Endothelial cell of umbilical vein (primary cell): ENCODE data around the gene NAGLU.

ENCODE experiments used
- CTCF ChIP-seq, 2 donors: IDR thresholded peaks; 1 replicate in 1 of 2; 2 replicates in 1 of 2; pipeline ENCODE4 v1.5.1; 2011; ENCODE audit warnings: low read length in 2 of 2, mild to moderate bottlenecking in 2 of 2, moderate library complexity in 2 of 2, control low read depth in 1 of 2, inconsistent platforms in 1 of 2, low read depth in 1 of 2; ENCODE audit not compliant: insufficient read depth in 1 of 2; ENCODE audit errors: extremely low read depth in 1 of 2
- EZH2 ChIP-seq: IDR thresholded peaks from 2 replicates; pipeline ENCODE4 v1.6.1; 2012; ENCODE audit warnings: borderline replicate concordance, low read depth, mild to moderate bottlenecking, moderate library complexity, low read length, inconsistent platforms; ENCODE audit not compliant: severe bottlenecking
- POLR2A ChIP-seq: IDR thresholded peaks from 2 replicates; pipeline ENCODE4 v1.6.1; 2012; ENCODE audit warnings: low read depth, mild to moderate bottlenecking, control low read depth, low read length
- POLR2AphosphoS5 ChIP-seq: IDR thresholded peaks from 2 replicates; pipeline ENCODE4 v1.6.1; 2012; ENCODE audit warnings: low read depth, mild to moderate bottlenecking, control low read depth, low read length, moderate library complexity; ENCODE audit not compliant: insufficient read depth

GRCh38 chr17:42574463-42574862, 38.4 kb downstream of the NAGLU start:
- no peak for TF ChIP-seq CTCF (IDR thresholded peaks at IDR 0.05; ENCODE audit: extremely low read depth in 1 of 2, insufficient read depth in 1 of 2, low read depth in 1 of 2, low read length in 2 of 2)
- no peak for TF ChIP-seq POLR2AphosphoS5
- TF ChIP-seq POLR2A, result no peak
- no peak for TF ChIP-seq EZH2
